ENCODE data around the gene KDM4B.

The KDM4B gene

GRCh38 chr19:5132206-5132560 lies 163.3 kb downstream of the KDM4B start:
- DNase-seq (ENCODE audit: low read depth in 3 of 3, low spot score in 1 of 3), result no peak

- DNase-seq (ENCODE audit: low read depth in 3 of 3, low spot score in 1 of 3), result no peak
Measured at GRCh38 chr19:5132698-5133651, 164.1 kb downstream of the KDM4B start.

- DNase-seq (ENCODE audit: low read depth in 3 of 3, low spot score in 1 of 3), result no peak
Measured at GRCh38 chr19:5133986-5134595, 165.2 kb downstream of the KDM4B start.

- no peak for DNase-seq (ENCODE audit: low read depth in 3 of 3, low spot score in 1 of 3)
Measured at GRCh38 chr19:5134691-5135090, 165.8 kb downstream of the KDM4B start.

- DNase-seq (ENCODE audit: low read depth in 3 of 3, low spot score in 1 of 3), result no peak
Measured at GRCh38 chr19:5136073-5136855, 167.4 kb downstream of the KDM4B start.

- no peak for DNase-seq (ENCODE audit: low read depth in 3 of 3, low spot score in 1 of 3)
Measured at GRCh38 chr19:5137114-5137513, 168.2 kb downstream of the KDM4B start.

GRCh38 chr19:5137571-5138124 lies 168.7 kb downstream of the KDM4B start:
- DNase-seq (ENCODE audit: low read depth in 3 of 3, low spot score in 1 of 3), result no peak

GRCh38 chr19:5138606-5139582 lies 170.0 kb downstream of the KDM4B start:
- peak in 2 of 3 donors; percentile 30 to 46 for DNase-seq (ENCODE audit: low read depth in 3 of 3, low spot score in 1 of 3)

- no peak for DNase-seq (ENCODE audit: low read depth in 3 of 3, low spot score in 1 of 3)
Measured at GRCh38 chr19:5139583-5140325, 170.8 kb downstream of the KDM4B start.

GRCh38 chr19:5141129-5141849 lies 172.4 kb downstream of the KDM4B start:
- no peak for DNase-seq (ENCODE audit: low read depth in 3 of 3, low spot score in 1 of 3)

GRCh38 chr19:5141850-5142724 lies 173.2 kb downstream of the KDM4B start:
- DNase-seq (ENCODE audit: low read depth in 3 of 3, low spot score in 1 of 3), result no peak

- no peak for DNase-seq (ENCODE audit: low read depth in 3 of 3, low spot score in 1 of 3)
Measured at GRCh38 chr19:5142725-5143097, 173.8 kb downstream of the KDM4B start.

- DNase-seq (ENCODE audit: low read depth in 3 of 3, low spot score in 1 of 3), result no peak
Measured at GRCh38 chr19:5143471-5144411, 174.8 kb downstream of the KDM4B start.

GRCh38 chr19:5144545-5145179 lies 175.7 kb downstream of the KDM4B start:
- no peak for DNase-seq (ENCODE audit: low read depth in 3 of 3, low spot score in 1 of 3)

- no peak for DNase-seq (ENCODE audit: low read depth in 3 of 3, low spot score in 1 of 3)
Measured at GRCh38 chr19:5145521-5146511, 176.9 kb downstream of the KDM4B start.
